HL-60 (cell line): Measurements from ENCODE around the gene CRYZL1.

ENCODE experiments used
- CTCF ChIP-seq: IDR thresholded peaks from one replicate; pipeline ENCODE4 v1.5.1; 2011; ENCODE audit warnings: low read length, control low read depth, inconsistent platforms; ENCODE audit not compliant: insufficient read depth
- GABPA ChIP-seq: IDR thresholded peaks from 2 replicates; pipeline ENCODE4 v1.6.1; 2012; ENCODE audit warnings: low read depth
- POLR2AphosphoS5 ChIP-seq: IDR thresholded peaks from 2 replicates; pipeline ENCODE4 v1.6.1; 2012; ENCODE audit warnings: low read depth
- REST ChIP-seq: IDR thresholded peaks from 2 replicates; pipeline ENCODE4 v1.6.1; 2012; ENCODE audit warnings: low read depth; ENCODE audit not compliant: insufficient replicate concordance
- SPI1 ChIP-seq: IDR thresholded peaks from 2 replicates; pipeline ENCODE4 v1.6.1; 2012; ENCODE audit warnings: low read depth, mild to moderate bottlenecking, borderline replicate concordance

DNA sequence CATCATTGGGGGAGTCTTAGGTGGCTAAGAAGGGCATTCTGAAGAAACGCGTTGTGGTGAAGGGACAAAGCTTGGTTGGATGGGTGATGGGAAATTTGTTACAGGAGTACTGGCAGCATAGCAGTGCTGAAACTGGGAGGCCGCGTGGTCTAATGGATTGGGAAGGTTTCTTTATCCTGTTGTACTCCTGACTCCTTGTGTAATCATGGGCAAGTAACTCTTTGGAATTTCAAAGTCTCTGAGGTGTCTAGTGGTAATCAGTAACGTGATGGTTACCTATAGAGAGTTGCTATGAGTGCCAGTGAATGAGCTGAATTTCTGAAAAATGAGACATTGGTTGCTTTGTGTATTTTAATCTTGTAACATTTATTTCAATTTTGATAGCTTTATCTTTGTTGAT is 71.5 kb downstream of the CRYZL1 start:
- TF ChIP-seq CTCF (no peak), REST (no peak), POLR2AphosphoS5 (no peak), GABPA (no peak), SPI1 (no peak)
